Endothelial cell of umbilical vein (primary cell): Measurements from ENCODE around the gene CHD9NB. TPM values are rescaled to one million over a fixed set of nuclear protein-coding genes. Genes with fewer than 3 reads are reported as not detected.

Experiments
- BruUV-seq: library from RNA; stranded (reverse); fragments of 400-500 nt; replicated peaks from 2 replicates; lab custom pipeline; 2021; lab: Mats Ljungman, UMichigan
- CTCF ChIA-PET: fragments of 300-600, 350-600 bp; sonication (Branson Sonifier 250); formaldehyde crosslinking; loops from one replicate; lab custom pipeline; 2021; ENCODE audit warnings: antibody characterized with exemption, inconsistent platforms; lab: Charles Lee
- POLR2A ChIA-PET: fragments of 300-600, 350-600 bp; sonication (Branson Sonifier 250); formaldehyde crosslinking; loops from one replicate; lab custom pipeline; 2021; ENCODE audit warnings: antibody characterized with exemption, inconsistent platforms; lab: Charles Lee
- DNase-seq: peaks from one replicate; pipeline ENCODE4 v3.0.0-alpha.2; 2011; ENCODE audit warnings: low read depth, low spot score
- FAIRE-seq: peaks from 2 replicates; lab custom pipeline; 2011; peaks lifted over from hg19 to GRCh38; lab: Jason Lieb, UNC
- H2AFZ ChIP-seq: 2 replicates; pipeline ENCODE4 v1.6.0; 2012; ENCODE audit warnings: low read depth, low read length, control low read depth, inconsistent platforms
- H3K27ac ChIP-seq: 2 replicates; pipeline ENCODE4 v1.5.1; 2011; ENCODE audit warnings: low read depth, mild to moderate bottlenecking, control low read depth, low read length, moderate library complexity; ENCODE audit not compliant: insufficient read depth
- H3K27me3 ChIP-seq, 2 experiments: 2 replicates each; pipeline versions ENCODE4 v1.6.0 to v1.6.1; 2011; ENCODE audit warnings: low read length in 2 of 2, mixed read lengths in 1 of 2; ENCODE audit not compliant: control insufficient read depth in 2 of 2, insufficient read depth in 2 of 2
- H3K36me3 ChIP-seq, 2 experiments: 2 replicates in 1 of 2; 3 replicates in 1 of 2; pipeline ENCODE4 v1.5.1; 2011; ENCODE audit warnings: low read length in 2 of 2, mild to moderate bottlenecking in 1 of 2, moderate library complexity in 1 of 2; ENCODE audit not compliant: control insufficient read depth in 2 of 2, insufficient read depth in 2 of 2; ENCODE audit errors: extremely low read depth in 1 of 2
- H3K4me1 ChIP-seq: 3 replicates; pipeline ENCODE4 v1.5.1; 2011; ENCODE audit warnings: mild to moderate bottlenecking, low read length; ENCODE audit not compliant: control insufficient read depth, insufficient read depth; ENCODE audit errors: extremely low read depth
- H3K4me2 ChIP-seq: 2 replicates; pipeline ENCODE4 v1.6.1; 2011; ENCODE audit warnings: low read length, control low read depth, mixed read lengths; ENCODE audit not compliant: insufficient read depth
- H3K4me3 ChIP-seq, 3 experiments: fragments of 200-600 bp in 1 of 3; sonication (generic), shearing (Covaris generic) in 1 of 3; replicated peaks in 1 of 3; 2 replicates each; pipeline ENCODE4 v1.5.1; 2011 to 2016; ENCODE audit warnings: control low read depth in 3 of 3, low read length in 3 of 3, mild to moderate bottlenecking in 2 of 3, inconsistent platforms in 1 of 3, low read depth in 1 of 3, moderate library complexity in 1 of 3; ENCODE audit not compliant: insufficient read depth in 1 of 3
- H3K79me2 ChIP-seq: 2 replicates; pipeline ENCODE4 v1.6.0; 2012; ENCODE audit warnings: low read length, inconsistent platforms; ENCODE audit not compliant: control insufficient read depth, insufficient read depth
- H3K9ac ChIP-seq: replicated peaks from 2 replicates; pipeline ENCODE3; 2011; ENCODE audit warnings: low read length, control low read depth; ENCODE audit not compliant: insufficient read depth; ENCODE audit errors: extremely low read depth
- H3K9me1 ChIP-seq: replicated peaks from 3 replicates; pipeline ENCODE4 v1.6.0; 2011; ENCODE audit warnings: mild to moderate bottlenecking, low read length; ENCODE audit not compliant: control insufficient read depth, insufficient read depth; ENCODE audit errors: extremely low read depth
- H3K9me3 ChIP-seq: replicated peaks from 2 replicates; pipeline ENCODE4 v1.5.1; 2012; ENCODE audit warnings: low read length, inconsistent platforms; ENCODE audit not compliant: control insufficient read depth, insufficient read depth
- H4K20me1 ChIP-seq: replicated peaks from 2 replicates; pipeline ENCODE3; 2011; ENCODE audit warnings: mild to moderate bottlenecking, low read length; ENCODE audit not compliant: control insufficient read depth, insufficient read depth; ENCODE audit errors: extremely low read depth
- EZH2 ChIP-seq: IDR thresholded peaks from 2 replicates; pipeline ENCODE4 v1.6.1; 2012; ENCODE audit warnings: borderline replicate concordance, low read depth, mild to moderate bottlenecking, moderate library complexity, low read length, inconsistent platforms; ENCODE audit not compliant: severe bottlenecking
- FOS ChIP-seq: IDR thresholded peaks from 2 replicates; pipeline ENCODE4 v1.6.1; 2011; ENCODE audit warnings: mild to moderate bottlenecking, low read length, moderate library complexity, borderline replicate concordance; ENCODE audit not compliant: insufficient read depth
- GATA2 ChIP-seq: IDR thresholded peaks from 2 replicates; pipeline ENCODE4 v1.7.0; 2011; ENCODE audit warnings: low read depth, mild to moderate bottlenecking, moderate library complexity, mixed read lengths, low read length; ENCODE audit not compliant: insufficient read length, insufficient read depth
- JUN ChIP-seq: IDR thresholded peaks from 2 replicates; pipeline ENCODE4 v1.6.1; 2011; ENCODE audit warnings: borderline replicate concordance, low read depth; ENCODE audit not compliant: insufficient read length, insufficient read depth
- MYC ChIP-seq: IDR thresholded peaks from one replicate; pipeline ENCODE4 v1.6.1; 2011; ENCODE audit warnings: mild to moderate bottlenecking, low read depth, low read length
- POLR2A ChIP-seq: IDR thresholded peaks from 2 replicates; pipeline ENCODE4 v1.6.1; 2012; ENCODE audit warnings: low read depth, mild to moderate bottlenecking, control low read depth, low read length
- POLR2AphosphoS5 ChIP-seq: IDR thresholded peaks from 2 replicates; pipeline ENCODE4 v1.6.1; 2012; ENCODE audit warnings: low read depth, mild to moderate bottlenecking, control low read depth, low read length, moderate library complexity; ENCODE audit not compliant: insufficient read depth
- dilution Hi-C: fragments of 300-500 bp; cut with MboI; formaldehyde crosslinking; loops from one replicate; pipeline ENCODE4 v1.15.0; 2019; ENCODE audit warnings: low sequenced_read_pairs; ENCODE audit not compliant: extremely low pct_ligation_motif_present
- intact Hi-C: fragments of 100-400 bp; cut with micrococcal nuclease; formaldehyde crosslinking; loops from one replicate; pipeline ENCODE4 v1.10.0; 2022
- polyA plus RNA-seq, 4 experiments: library from polyadenylated mRNA; depleted of rRNA in 3 of 4; stranded (reverse) in 3 of 4; unstranded in 1 of 4; fragments of >200 nt; gene quantifications; 2 replicates each; pipeline versions ENCODE4 v1.2.1 to v1.2.3, GENCODE V29; 2011 to 2012; ENCODE audit warnings: missing spikeins in 1 of 4
- total RNA-seq: library from RNA; stranded (reverse); gene quantifications from 2 replicates; pipeline ENCODE4 v1.2.3, GENCODE V29; 2021
- TF ChIP-seq, protein P1 (sequence below), 2 donors: IDR thresholded peaks; 1 replicate in 1 of 2; 2 replicates in 1 of 2; pipeline ENCODE4 v1.5.1; 2011; ENCODE audit warnings: low read length in 2 of 2, mild to moderate bottlenecking in 2 of 2, moderate library complexity in 2 of 2, control low read depth in 1 of 2, inconsistent platforms in 1 of 2, low read depth in 1 of 2; ENCODE audit not compliant: insufficient read depth in 1 of 2; ENCODE audit errors: extremely low read depth in 1 of 2
- TF ChIP-seq, protein P2 (sequence below): IDR thresholded peaks from 2 replicates; pipeline ENCODE4 v1.6.1; 2011; ENCODE audit not compliant: insufficient read depth, insufficient read length

CHD9NB gene
- total and polyA plus RNA-seq, 2 donors (not counting 3 experiments of a cell fraction or from before 2014, with no cell fraction given), result 0.44 to 0.66 TPM

DNA sequence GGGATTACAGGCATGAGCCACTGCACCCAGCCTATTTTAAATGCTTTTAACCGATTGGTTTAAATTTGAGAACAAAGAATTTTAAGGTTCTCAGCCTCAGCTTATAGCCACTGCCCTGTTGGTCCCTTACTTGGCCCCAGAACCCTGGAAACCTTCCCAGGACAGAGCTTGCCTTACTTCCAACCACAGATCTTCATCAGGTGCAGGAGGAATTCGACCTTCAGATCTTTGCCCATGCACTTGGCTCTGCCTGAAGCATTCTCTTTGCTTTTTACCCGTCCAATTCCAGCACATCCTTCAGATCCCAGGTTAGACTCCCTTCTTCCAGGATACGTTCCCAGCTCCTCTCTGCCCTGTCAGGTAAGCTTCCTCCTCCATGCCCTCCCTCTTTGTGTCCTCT is 29.8 kb upstream of the CHD9NB start:
- ChIA-PET CTCF (no interaction called here), POLR2A (no interaction called here)
- no peaks in the 10 kb centered on the region for H3K27me3 ChIP-seq
- no peak overlapping the region for H3K4me2 ChIP-seq
- intact Hi-C loops, result no loop called here
- H3K36me3 ChIP-seq, result no peaks in the 10 kb centered on the region
- H3K27ac ChIP-seq, result no peak overlapping the region
- TF ChIP-seq GATA2, result no peak
- TF ChIP-seq POLR2AphosphoS5, result no peak
- TF ChIP-seq MYC, result no peak
- TF ChIP-seq EZH2, result no peak
- TF ChIP-seq, protein P1, sequence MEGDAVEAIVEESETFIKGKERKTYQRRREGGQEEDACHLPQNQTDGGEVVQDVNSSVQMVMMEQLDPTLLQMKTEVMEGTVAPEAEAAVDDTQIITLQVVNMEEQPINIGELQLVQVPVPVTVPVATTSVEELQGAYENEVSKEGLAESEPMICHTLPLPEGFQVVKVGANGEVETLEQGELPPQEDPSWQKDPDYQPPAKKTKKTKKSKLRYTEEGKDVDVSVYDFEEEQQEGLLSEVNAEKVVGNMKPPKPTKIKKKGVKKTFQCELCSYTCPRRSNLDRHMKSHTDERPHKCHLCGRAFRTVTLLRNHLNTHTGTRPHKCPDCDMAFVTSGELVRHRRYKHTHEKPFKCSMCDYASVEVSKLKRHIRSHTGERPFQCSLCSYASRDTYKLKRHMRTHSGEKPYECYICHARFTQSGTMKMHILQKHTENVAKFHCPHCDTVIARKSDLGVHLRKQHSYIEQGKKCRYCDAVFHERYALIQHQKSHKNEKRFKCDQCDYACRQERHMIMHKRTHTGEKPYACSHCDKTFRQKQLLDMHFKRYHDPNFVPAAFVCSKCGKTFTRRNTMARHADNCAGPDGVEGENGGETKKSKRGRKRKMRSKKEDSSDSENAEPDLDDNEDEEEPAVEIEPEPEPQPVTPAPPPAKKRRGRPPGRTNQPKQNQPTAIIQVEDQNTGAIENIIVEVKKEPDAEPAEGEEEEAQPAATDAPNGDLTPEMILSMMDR (IDR thresholded peaks at IDR 0.05; ENCODE audit: extremely low read depth in 1 of 2, insufficient read depth in 1 of 2, low read depth in 1 of 2, low read length in 2 of 2), result no peak
- TF ChIP-seq, protein P2, sequence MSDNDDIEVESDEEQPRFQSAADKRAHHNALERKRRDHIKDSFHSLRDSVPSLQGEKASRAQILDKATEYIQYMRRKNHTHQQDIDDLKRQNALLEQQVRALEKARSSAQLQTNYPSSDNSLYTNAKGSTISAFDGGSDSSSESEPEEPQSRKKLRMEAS, result no peak
- TF ChIP-seq JUN, result no peak
- TF ChIP-seq FOS, result no peak
- TF ChIP-seq POLR2A, result no peak
- H3K9ac ChIP-seq, result no peak overlapping the region
- no peaks in the 10 kb centered on the region for H4K20me1 ChIP-seq
- H3K4me3 ChIP-seq, result no peak overlapping the region
- no peak for FAIRE-seq
- no peaks in the 10 kb centered on the region for H3K9me3 ChIP-seq
- DNase-seq, result no peak
- BruUV-seq, result no TSS peak
- H3K9me1 ChIP-seq, result no peaks in the 10 kb centered on the region
- H2AFZ ChIP-seq, result no peak overlapping the region
- peaks cover 38% of the 10 kb centered on the region for H3K4me1 ChIP-seq
- dilution Hi-C loops, result no loop called here
- no peaks in the 10 kb centered on the region for H3K79me2 ChIP-seq
